Fibroblast of lung (primary cell): ENCODE measurements around the gene SLC24A3. TPM values are rescaled to one million over a fixed set of nuclear protein-coding genes. Genes with fewer than 3 reads are reported as not detected.

Experiments
- DNase-seq, 2 donors: peaks; one replicate each; pipeline versions ENCODE4 v3.0.0 to v3.0.0-alpha.2; 2010; ENCODE audit warnings: low read depth in 2 of 2
- H2AFZ ChIP-seq: 2 replicates; pipeline ENCODE4 v1.5.1; 2012; ENCODE audit warnings: low read length, control low read depth, inconsistent platforms
- H3K27ac ChIP-seq: 2 replicates; pipeline ENCODE4 v1.5.1; 2011; ENCODE audit warnings: low read length, control low read depth; ENCODE audit not compliant: insufficient read depth
- H3K27me3 ChIP-seq: 2 replicates; pipeline ENCODE4 v1.5.1; 2011; ENCODE audit warnings: mild to moderate bottlenecking, low read length; ENCODE audit not compliant: control insufficient read depth, insufficient read depth
- H3K36me3 ChIP-seq: 2 replicates; pipeline ENCODE4 v1.5.1; 2011; ENCODE audit warnings: low read length; ENCODE audit not compliant: control insufficient read depth, insufficient read depth
- H3K4me1 ChIP-seq: 2 replicates; pipeline ENCODE4 v1.5.1; 2011; ENCODE audit warnings: low read length; ENCODE audit not compliant: control insufficient read depth, insufficient read depth; ENCODE audit errors: extremely low read depth
- H3K4me2 ChIP-seq: 2 replicates; pipeline ENCODE4 v1.5.1; 2011; ENCODE audit warnings: low read length, control low read depth; ENCODE audit not compliant: insufficient read depth; ENCODE audit errors: extremely low read depth
- H3K4me3 ChIP-seq, 4 experiments: fragments of 200-600 bp in 1 of 4; sonication (generic) in 1 of 4; replicated peaks in 1 of 4; 2 replicates each; pipeline ENCODE4 v1.5.1; 2011 to 2016; ENCODE audit warnings: low read length in 4 of 4, low read depth in 3 of 4, mild to moderate bottlenecking in 3 of 4, control low read depth in 2 of 4, inconsistent platforms in 1 of 4, mixed read lengths in 1 of 4; ENCODE audit not compliant: insufficient read depth in 1 of 4; ENCODE audit errors: control extremely low read depth in 1 of 4
- H3K79me2 ChIP-seq: 2 replicates; pipeline ENCODE4 v1.5.1; 2012; ENCODE audit warnings: mild to moderate bottlenecking, low read length, inconsistent platforms; ENCODE audit not compliant: control insufficient read depth, insufficient read depth
- H3K9ac ChIP-seq: 2 replicates; pipeline ENCODE4 v1.5.1; 2011; ENCODE audit warnings: mild to moderate bottlenecking, low read length, control low read depth; ENCODE audit not compliant: insufficient read depth
- H3K9me3 ChIP-seq: 2 replicates; pipeline ENCODE4 v1.5.1; 2012; ENCODE audit warnings: low read depth, low read length; ENCODE audit not compliant: control insufficient read depth, insufficient read depth
- H4K20me1 ChIP-seq: 2 replicates; pipeline ENCODE4 v1.5.1; 2011; ENCODE audit warnings: low read length; ENCODE audit not compliant: control insufficient read depth, insufficient read depth; ENCODE audit errors: extremely low read depth
- CTCF ChIP-seq, 2 donors: IDR thresholded peaks in 1 of 2; conservative IDR thresholded peaks in 1 of 2; 1 replicate in 1 of 2; 2 replicates in 1 of 2; pipeline ENCODE4 v1.5.1; 2011 to 2012; ENCODE audit warnings: low read length in 2 of 2, control low read depth in 1 of 2, inconsistent platforms in 1 of 2, low read depth in 1 of 2, mild to moderate bottlenecking in 1 of 2
- EZH2 ChIP-seq: IDR thresholded peaks from 2 replicates; pipeline ENCODE4 v1.5.1; 2012; ENCODE audit warnings: low read length, control low read depth, mild to moderate bottlenecking; ENCODE audit errors: missing control alignments
- polyA plus RNA-seq, 2 donors: library from polyadenylated mRNA; depleted of rRNA in 1 of 2; stranded (reverse) in 1 of 2; unstranded in 1 of 2; fragments of >200 nt; gene quantifications; 2 replicates each; pipeline ENCODE4 v1.2.1, GENCODE V29; 2011 to 2012; ENCODE audit warnings: missing spikeins in 1 of 2
- total RNA-seq: library from RNA; depleted of rRNA; stranded (reverse); fragments of >200 nt; gene quantifications from 2 replicates; pipeline ENCODE4 v1.2.1, GENCODE V29; 2014

Gene SLC24A3
- total and polyA plus RNA-seq, 2 donors (not counting 1 experiment from before 2014, with no cell fraction given) = 0.03 to 1.8 TPM

- H3K27ac ChIP-seq = no peak overlapping the region
- H3K4me2 ChIP-seq = no peak overlapping the region
- no peak overlapping the region for H3K4me3 ChIP-seq
- no peaks in the 10 kb centered on the region for H4K20me1 ChIP-seq
- H3K27me3 ChIP-seq = no peaks in the 10 kb centered on the region
- no peaks in the 10 kb centered on the region for H3K79me2 ChIP-seq
- no peaks in the 10 kb centered on the region for H3K36me3 ChIP-seq
- TF ChIP-seq CTCF (conservative IDR thresholded peaks at IDR 0.05 in 1 of 2, IDR thresholded peaks at IDR 0.05 in 1 of 2; ENCODE audit: low read depth in 1 of 2, low read length in 2 of 2) = no peak
- no peak for TF ChIP-seq EZH2
- no peak overlapping the region for H3K9ac ChIP-seq
- H3K9me3 ChIP-seq = no peaks in the 10 kb centered on the region
- peaks cover 6% of the 10 kb centered on the region for H3K4me1 ChIP-seq
- DNase-seq = no peak
- H2AFZ ChIP-seq = no peak overlapping the region
Measured at GRCh38 chr20:19265646-19266374, 53.4 kb downstream of the SLC24A3 start.

GRCh38 chr20:19268426-19268825, 56.0 kb downstream of the SLC24A3 start:
- Histone ChIP-seq H2AFZ (no peak overlapping the region), H3K9ac (no peak overlapping the region), H4K20me1 (no peaks in the 10 kb centered on the region), H3K4me1 (peaks cover 6% of the 10 kb centered on the region), H3K4me3 (no peak overlapping the region), H3K4me2 (no peak overlapping the region), H3K27me3 (no peaks in the 10 kb centered on the region), H3K27ac (no peak overlapping the region), H3K9me3 (no peaks in the 10 kb centered on the region), H3K36me3 (no peaks in the 10 kb centered on the region), H3K79me2 (no peaks in the 10 kb centered on the region)
- TF ChIP-seq EZH2 = no peak
- no peak for TF ChIP-seq CTCF (conservative IDR thresholded peaks at IDR 0.05 in 1 of 2, IDR thresholded peaks at IDR 0.05 in 1 of 2; ENCODE audit: low read depth in 1 of 2, low read length in 2 of 2)
- DNase-seq = no peak

GRCh38 chr20:19269737-19270340, 57.4 kb downstream of the SLC24A3 start:
- TF ChIP-seq EZH2 (no peak), CTCF (conservative IDR thresholded peaks at IDR 0.05 in 1 of 2, IDR thresholded peaks at IDR 0.05 in 1 of 2; ENCODE audit: low read depth in 1 of 2, low read length in 2 of 2) (no peak)
- no peak overlapping the region for H2AFZ ChIP-seq

More at GRCh38 chr20:19269737-19270340, 57.4 kb downstream of the SLC24A3 start:
- H3K9me3 ChIP-seq = no peaks in the 10 kb centered on the region
- no peaks in the 10 kb centered on the region for H4K20me1 ChIP-seq
- H3K4me1 ChIP-seq = peaks cover 6% of the 10 kb centered on the region
- no peak overlapping the region for H3K9ac ChIP-seq
- no peak overlapping the region for H3K27ac ChIP-seq
- peak overlapping the region; percentile 45 for H3K4me2 ChIP-seq
- no peak overlapping the region for H3K4me3 ChIP-seq
- H3K27me3 ChIP-seq = no peaks in the 10 kb centered on the region
- no peaks in the 10 kb centered on the region for H3K36me3 ChIP-seq
- no peaks in the 10 kb centered on the region for H3K79me2 ChIP-seq
- DNase-seq = peak; percentile 6 to 58
